ENCODE results near the gene CHTF18.

CHTF18 gene

GRCh38 chr16:820748-821147 is 32.3 kb downstream of the CHTF18 start:
- Histone ChIP-seq H3K9me3 (ENCODE audit: control insufficient read depth, insufficient read depth, low read depth, low read length) (no peaks in the 10 kb centered on the region), H3K4me1 (ENCODE audit: control insufficient read depth, insufficient read depth, low read length) (peaks cover 4% of the 10 kb centered on the region; the same call in 1 of the 2 replicates), H3K27ac (ENCODE audit: extremely low read depth, low read depth, low read length) (no peak overlapping the region), H3K36me3 (ENCODE audit: control insufficient read depth in 2 of 2, insufficient read depth in 1 of 2, low read length in 2 of 2) (no peaks in the 10 kb centered on the region), H3K4me3 (ENCODE audit: low read depth, low read length) (no peak overlapping the region)
- CTCF ChIA-PET = no interaction called here
- TF ChIP-seq ZNF664 (tag by site-specific recombination; IDR thresholded peaks at IDR 0.05) (no peak), ZNF416 (tag by site-specific recombination; IDR thresholded peaks at IDR 0.05) (no peak), KLF1 (tag by site-specific recombination; IDR thresholded peaks at IDR 0.05) (no peak)
- POLR2A ChIA-PET = no interaction called here

DNA sequence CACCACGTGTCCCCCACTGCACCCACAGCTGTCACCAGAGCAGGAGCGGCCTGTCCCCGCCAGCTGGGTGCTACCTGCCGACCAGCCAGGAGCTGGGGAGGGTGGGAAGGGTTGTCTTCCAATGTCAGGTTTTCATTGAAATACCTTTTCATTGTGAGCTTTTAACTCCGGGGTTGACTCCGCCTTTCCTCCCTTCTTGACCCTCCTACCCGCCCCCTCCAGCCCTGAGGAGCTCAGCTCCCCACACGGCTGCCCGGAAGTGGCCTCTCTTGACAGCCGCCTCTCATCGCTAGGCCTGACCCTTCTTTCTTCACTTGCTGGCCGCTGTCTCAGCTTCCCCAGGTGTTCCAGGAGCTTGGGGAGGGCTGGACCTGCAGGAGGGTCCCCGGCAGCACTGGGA is 33.3 kb downstream of the CHTF18 start:
- Histone ChIP-seq H3K9me3 (ENCODE audit: control insufficient read depth, insufficient read depth, low read depth, low read length) (no peaks in the 10 kb centered on the region), H3K36me3 (ENCODE audit: control insufficient read depth in 2 of 2, insufficient read depth in 1 of 2, low read length in 2 of 2) (no peaks in the 10 kb centered on the region), H3K27ac (ENCODE audit: extremely low read depth, low read depth, low read length) (no peak overlapping the region), H3K4me1 (ENCODE audit: control insufficient read depth, insufficient read depth, low read length) (peaks cover 4% of the 10 kb centered on the region; the same call in 1 of the 2 replicates), H3K4me3 (ENCODE audit: low read depth, low read length) (no peak overlapping the region)
- ChIA-PET POLR2A (interaction anchor here (0.6 kb wide), 1 partner anchor 10 kb away, joined by 5 read pairs; no protein-coding TSS in a partner anchor), CTCF (interaction anchor here (0.6 kb wide), 1 partner anchor 284 kb away, joined by 3 read pairs; no protein-coding TSS in a partner anchor)
- TF ChIP-seq ZNF140 (tag by site-specific recombination; IDR thresholded peaks at IDR 0.05) = no peak
- TF ChIP-seq, protein P1, sequence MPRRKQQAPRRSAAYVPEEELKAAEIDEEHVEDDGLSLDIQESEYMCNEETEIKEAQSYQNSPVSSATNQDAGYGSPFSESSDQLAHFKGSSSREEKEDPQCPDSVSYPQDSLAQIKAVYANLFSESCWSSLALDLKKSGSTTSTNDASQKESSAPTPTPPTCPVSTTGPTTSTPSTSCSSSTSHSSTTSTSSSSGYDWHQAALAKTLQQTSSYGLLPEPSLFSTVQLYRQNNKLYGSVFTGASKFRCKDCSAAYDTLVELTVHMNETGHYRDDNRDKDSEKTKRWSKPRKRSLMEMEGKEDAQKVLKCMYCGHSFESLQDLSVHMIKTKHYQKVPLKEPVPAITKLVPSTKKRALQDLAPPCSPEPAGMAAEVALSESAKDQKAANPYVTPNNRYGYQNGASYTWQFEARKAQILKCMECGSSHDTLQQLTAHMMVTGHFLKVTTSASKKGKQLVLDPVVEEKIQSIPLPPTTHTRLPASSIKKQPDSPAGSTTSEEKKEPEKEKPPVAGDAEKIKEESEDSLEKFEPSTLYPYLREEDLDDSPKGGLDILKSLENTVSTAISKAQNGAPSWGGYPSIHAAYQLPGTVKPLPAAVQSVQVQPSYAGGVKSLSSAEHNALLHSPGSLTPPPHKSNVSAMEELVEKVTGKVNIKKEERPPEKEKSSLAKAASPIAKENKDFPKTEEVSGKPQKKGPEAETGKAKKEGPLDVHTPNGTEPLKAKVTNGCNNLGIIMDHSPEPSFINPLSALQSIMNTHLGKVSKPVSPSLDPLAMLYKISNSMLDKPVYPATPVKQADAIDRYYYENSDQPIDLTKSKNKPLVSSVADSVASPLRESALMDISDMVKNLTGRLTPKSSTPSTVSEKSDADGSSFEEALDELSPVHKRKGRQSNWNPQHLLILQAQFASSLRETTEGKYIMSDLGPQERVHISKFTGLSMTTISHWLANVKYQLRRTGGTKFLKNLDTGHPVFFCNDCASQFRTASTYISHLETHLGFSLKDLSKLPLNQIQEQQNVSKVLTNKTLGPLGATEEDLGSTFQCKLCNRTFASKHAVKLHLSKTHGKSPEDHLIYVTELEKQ (tag by site-specific recombination; IDR thresholded peaks at IDR 0.05; ENCODE audit: borderline replicate concordance) = no peak
- no peak for TF ChIP-seq ZNF19 (tag by site-specific recombination; IDR thresholded peaks at IDR 0.05; ENCODE audit: low read depth)
- no peak for TF ChIP-seq ZNF398 (tag by site-specific recombination; IDR thresholded peaks at IDR 0.05)
- TF ChIP-seq CTCF (tag by site-specific recombination; IDR thresholded peaks at IDR 0.05) = no peak
- no peak for TF ChIP-seq TCF7L2 (IDR thresholded peaks at IDR 0.05; ENCODE audit: borderline replicate concordance, low read depth, low read length)
- TF ChIP-seq ZNF571 (tag by site-specific recombination; IDR thresholded peaks at IDR 0.05) = no peak
- TF ChIP-seq ZBTB8A (tag by site-specific recombination; IDR thresholded peaks at IDR 0.05) = no peak

DNA sequence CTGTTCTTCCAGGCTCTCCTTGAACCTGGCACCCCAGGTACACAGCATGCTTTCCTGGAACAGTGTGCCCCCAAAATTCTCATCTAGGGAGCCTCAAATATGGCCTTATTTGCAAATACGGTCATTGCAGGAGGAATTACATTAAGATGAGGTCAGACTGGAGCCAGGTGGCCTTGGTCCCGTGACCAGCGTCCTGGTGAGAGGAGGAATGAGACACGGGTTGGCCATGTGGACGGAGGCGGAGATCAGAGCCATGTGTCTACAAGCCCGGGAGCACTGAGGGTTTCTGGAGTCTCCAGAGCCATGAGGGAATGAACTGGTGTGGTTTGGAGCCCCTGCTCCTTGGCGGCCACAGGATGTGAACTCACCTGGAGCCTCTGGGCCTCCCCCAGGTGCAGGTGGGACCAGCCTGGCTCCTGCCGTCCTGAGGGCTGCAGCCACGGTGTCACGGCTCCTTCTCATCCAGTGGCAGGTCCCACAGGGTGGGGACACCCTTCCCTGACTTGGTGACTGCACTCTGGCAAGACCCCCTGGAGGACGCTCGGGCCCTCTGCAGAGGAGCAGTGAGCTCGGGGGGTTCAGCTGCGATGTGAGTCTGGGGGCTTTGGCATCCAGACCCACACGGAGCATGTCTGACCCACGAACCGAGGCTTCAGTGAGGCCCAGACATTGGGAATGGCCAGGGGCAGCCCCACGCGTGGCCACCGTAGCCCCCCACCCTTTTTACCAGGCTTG is 33.9 kb downstream of the CHTF18 start:
- H3K36me3 ChIP-seq (ENCODE audit: control insufficient read depth in 2 of 2, insufficient read depth in 1 of 2, low read length in 2 of 2) = no peaks in the 10 kb centered on the region
- no peak overlapping the region for H3K27ac ChIP-seq (ENCODE audit: extremely low read depth, low read depth, low read length)
- POLR2A ChIA-PET = no interaction called here
- peaks cover 4% of the 10 kb centered on the region; the same call in 1 of the 2 replicates for H3K4me1 ChIP-seq (ENCODE audit: control insufficient read depth, insufficient read depth, low read length)
- H3K9me3 ChIP-seq (ENCODE audit: control insufficient read depth, insufficient read depth, low read depth, low read length) = no peaks in the 10 kb centered on the region
- no peak overlapping the region for H3K4me3 ChIP-seq (ENCODE audit: low read depth, low read length)
- CTCF ChIA-PET = interaction anchor here (0.6 kb wide), 1 partner anchor 284 kb away, joined by 3 read pairs; no protein-coding TSS in a partner anchor
- no peak for TF ChIP-seq SP2 (tag by site-specific recombination; IDR thresholded peaks at IDR 0.05)
- TF ChIP-seq ZNF660 (tag by site-specific recombination; IDR thresholded peaks at IDR 0.05) = no peak
- TF ChIP-seq ZNF629 (tag by site-specific recombination; IDR thresholded peaks at IDR 0.05) = no peak
- TF ChIP-seq INSM2 (tag by site-specific recombination; IDR thresholded peaks at IDR 0.05) = no peak
- TF ChIP-seq, protein P2, sequence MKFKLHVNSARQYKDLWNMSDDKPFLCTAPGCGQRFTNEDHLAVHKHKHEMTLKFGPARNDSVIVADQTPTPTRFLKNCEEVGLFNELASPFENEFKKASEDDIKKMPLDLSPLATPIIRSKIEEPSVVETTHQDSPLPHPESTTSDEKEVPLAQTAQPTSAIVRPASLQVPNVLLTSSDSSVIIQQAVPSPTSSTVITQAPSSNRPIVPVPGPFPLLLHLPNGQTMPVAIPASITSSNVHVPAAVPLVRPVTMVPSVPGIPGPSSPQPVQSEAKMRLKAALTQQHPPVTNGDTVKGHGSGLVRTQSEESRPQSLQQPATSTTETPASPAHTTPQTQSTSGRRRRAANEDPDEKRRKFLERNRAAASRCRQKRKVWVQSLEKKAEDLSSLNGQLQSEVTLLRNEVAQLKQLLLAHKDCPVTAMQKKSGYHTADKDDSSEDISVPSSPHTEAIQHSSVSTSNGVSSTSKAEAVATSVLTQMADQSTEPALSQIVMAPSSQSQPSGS (tag by site-specific recombination; IDR thresholded peaks at IDR 0.05; ENCODE audit: low read depth) = no peak
- TF ChIP-seq FEZF1 (tag by site-specific recombination; IDR thresholded peaks at IDR 0.05) = no peak
- TF ChIP-seq ZNF530 (tag by site-specific recombination; IDR thresholded peaks at IDR 0.05; ENCODE audit: low read depth) = no peak
